WTC11 (cell line): ENCODE data around the gene NCAPH2. TPM values are rescaled to one million over a fixed set of nuclear protein-coding genes. Genes with fewer than 3 reads are reported as not detected.

Experiments
- ATAC-seq: fragments of 200-7000 bp; cut with Tn5 transposase; 2 replicates; pipeline ENCODE4 v1.10.0; 2021; ENCODE audit warnings: mild to moderate bottlenecking, moderate library complexity
- CTCF ChIA-PET: fragments of 300-600 bp; sonication (Branson Sonifier 250); formaldehyde crosslinking; loops from one replicate; lab custom pipeline; 2021; ENCODE audit warnings: antibody characterized with exemption; lab: Charles Lee
- POLR2A ChIA-PET: fragments of 350-600 bp; sonication (Branson Sonifier 250); formaldehyde crosslinking; loops from one replicate; lab custom pipeline; 2021; ENCODE audit warnings: antibody characterized with exemption; lab: Charles Lee
- DNase-seq: peaks from one replicate; pipeline ENCODE4 v3.0.0; 2021; ENCODE audit warnings: low spot score
- H3K27ac Mint-ChIP-seq: 2 replicates; pipeline ENCODE4 v1.8.0; 2021; ENCODE audit warnings: mixed read lengths
- H3K27me3 Mint-ChIP-seq: 2 replicates; pipeline ENCODE4 v1.8.0; 2021; ENCODE audit warnings: low read depth, mild to moderate bottlenecking, moderate library complexity, mixed read lengths
- H3K36me3 Mint-ChIP-seq: 2 replicates; pipeline ENCODE4 v1.8.0; 2021; ENCODE audit warnings: mixed read lengths
- H3K4me1 Mint-ChIP-seq: 2 replicates; pipeline ENCODE4 v1.8.0; 2022; ENCODE audit warnings: mixed read lengths
- H3K4me3 Mint-ChIP-seq: 2 replicates; pipeline ENCODE4 v1.8.0; 2021; ENCODE audit warnings: mild to moderate bottlenecking, moderate library complexity, mixed read lengths
- H3K9me3 Mint-ChIP-seq: 2 replicates; pipeline ENCODE4 v1.8.0; 2021; ENCODE audit warnings: mixed read lengths
- ATF1 ChIP-seq: sonication (generic); formaldehyde crosslinking; IDR thresholded peaks from 2 replicates; pipeline ENCODE4 v1.8.1; 2023; ENCODE audit warnings: mild to moderate bottlenecking, moderate library complexity, missing genetic modification reagents
- CTCF ChIP-seq: fragments of 200-600 bp; IDR thresholded peaks from 2 replicates; pipeline ENCODE4 v1.8.0; 2022; ENCODE audit warnings: antibody characterized with exemption
- ELF4 ChIP-seq: sonication (generic); formaldehyde crosslinking; IDR thresholded peaks from 2 replicates; pipeline ENCODE4 v1.8.1; 2022; ENCODE audit warnings: low read depth, mild to moderate bottlenecking, moderate library complexity, missing genetic modification reagents
- EMX1 ChIP-seq: fragments of 250-450 bp; sonication (Bioruptor Pico); IDR thresholded peaks from 2 replicates; pipeline ENCODE4 v1.8.0; 2021; ENCODE audit warnings: mild to moderate bottlenecking
- ETV6 ChIP-seq: sonication (generic); formaldehyde crosslinking; IDR thresholded peaks from 2 replicates; pipeline ENCODE4 v1.8.1; 2022; ENCODE audit warnings: mild to moderate bottlenecking, missing genetic modification reagents
- FOXJ3 ChIP-seq: sonication (generic); formaldehyde crosslinking; IDR thresholded peaks from 2 replicates; pipeline ENCODE4 v1.9.0; 2021; ENCODE audit warnings: missing genetic modification reagents, mild to moderate bottlenecking, borderline replicate concordance
- FOXP1 ChIP-seq: sonication (generic); formaldehyde crosslinking; IDR thresholded peaks from 2 replicates; pipeline ENCODE4 v1.8.0; 2022; ENCODE audit warnings: missing genetic modification reagents, mild to moderate bottlenecking, moderate library complexity, borderline replicate concordance
- FOXP4 ChIP-seq: sonication (generic); formaldehyde crosslinking; IDR thresholded peaks from 2 replicates; pipeline ENCODE4 v1.8.0; 2022; ENCODE audit warnings: mild to moderate bottlenecking, missing genetic modification reagents
- HMGXB4 ChIP-seq: sonication (generic); formaldehyde crosslinking; IDR thresholded peaks from 2 replicates; pipeline ENCODE4 v1.8.1; 2023; ENCODE audit warnings: mild to moderate bottlenecking, moderate library complexity, missing genetic modification reagents
- JAZF1 ChIP-seq: fragments of 250-450 bp; sonication (Bioruptor Pico); IDR thresholded peaks from 2 replicates; pipeline ENCODE4 v1.9.0; 2021; ENCODE audit warnings: moderate library complexity, mild to moderate bottlenecking, inconsistent platforms
- JUN ChIP-seq: sonication (generic); formaldehyde crosslinking; IDR thresholded peaks from 2 replicates; pipeline ENCODE4 v1.8.0; 2023; ENCODE audit warnings: mild to moderate bottlenecking, missing genetic modification reagents
- MAX ChIP-seq: sonication (generic); formaldehyde crosslinking; IDR thresholded peaks from 2 replicates; pipeline ENCODE4 v1.8.0; 2022; ENCODE audit warnings: mild to moderate bottlenecking, missing genetic modification reagents
- SP1 ChIP-seq: sonication (generic); formaldehyde crosslinking; conservative IDR thresholded peaks from 2 replicates; pipeline ENCODE4 v1.8.1; 2022; ENCODE audit warnings: missing genetic modification reagents
- USF2 ChIP-seq: sonication (generic); formaldehyde crosslinking; IDR thresholded peaks from 2 replicates; pipeline ENCODE4 v1.8.1; 2023; ENCODE audit warnings: mild to moderate bottlenecking, missing genetic modification reagents, moderate library complexity
- ZNF416 ChIP-seq: fragments of 250-450 bp; sonication (Bioruptor Pico); IDR thresholded peaks from 2 replicates; pipeline ENCODE4 v1.9.0; 2021; ENCODE audit warnings: mild to moderate bottlenecking, inconsistent platforms
- total RNA-seq: library from RNA; stranded (reverse); gene quantifications from 3 replicates; pipeline ENCODE4 v1.2.3, GENCODE V29; 2021
- TF ChIP-seq, protein P1 (sequence below): sonication (generic); formaldehyde crosslinking; IDR thresholded peaks from 2 replicates; pipeline ENCODE4 v1.8.0; 2022; ENCODE audit warnings: mild to moderate bottlenecking, missing genetic modification reagents

NCAPH2 gene
- total RNA-seq, 1 experiment from 2014 or later = 78.4 TPM

DNA sequence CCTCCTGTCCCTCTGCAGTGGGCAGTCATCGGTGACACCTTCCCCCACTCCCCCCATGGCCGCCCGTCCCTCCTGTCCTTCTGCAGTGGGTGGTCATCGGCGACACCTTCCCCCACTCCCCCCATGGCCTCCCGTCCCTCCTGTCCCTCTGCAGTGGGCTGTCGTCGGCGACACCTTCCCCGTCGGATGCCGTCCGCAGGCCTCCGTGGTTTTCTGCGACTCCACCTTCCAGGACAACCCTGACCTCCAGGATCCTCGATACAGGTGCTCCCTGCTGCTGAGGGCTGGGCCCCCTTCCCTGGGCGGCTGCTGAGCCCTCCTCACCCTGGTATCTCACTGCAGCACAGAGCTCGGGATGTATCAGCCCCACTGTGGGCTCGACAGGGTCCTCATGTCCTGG lies 19.1 kb upstream of the NCAPH2 start (continued):
- TF ChIP-seq MAX (no peak), ETV6 (CRISPR knock-in tag) (no peak), USF2 (CRISPR knock-in tag) (no peak), CTCF (no peak)
- TF ChIP-seq, all 79 proteins: peak for 0

DNA sequence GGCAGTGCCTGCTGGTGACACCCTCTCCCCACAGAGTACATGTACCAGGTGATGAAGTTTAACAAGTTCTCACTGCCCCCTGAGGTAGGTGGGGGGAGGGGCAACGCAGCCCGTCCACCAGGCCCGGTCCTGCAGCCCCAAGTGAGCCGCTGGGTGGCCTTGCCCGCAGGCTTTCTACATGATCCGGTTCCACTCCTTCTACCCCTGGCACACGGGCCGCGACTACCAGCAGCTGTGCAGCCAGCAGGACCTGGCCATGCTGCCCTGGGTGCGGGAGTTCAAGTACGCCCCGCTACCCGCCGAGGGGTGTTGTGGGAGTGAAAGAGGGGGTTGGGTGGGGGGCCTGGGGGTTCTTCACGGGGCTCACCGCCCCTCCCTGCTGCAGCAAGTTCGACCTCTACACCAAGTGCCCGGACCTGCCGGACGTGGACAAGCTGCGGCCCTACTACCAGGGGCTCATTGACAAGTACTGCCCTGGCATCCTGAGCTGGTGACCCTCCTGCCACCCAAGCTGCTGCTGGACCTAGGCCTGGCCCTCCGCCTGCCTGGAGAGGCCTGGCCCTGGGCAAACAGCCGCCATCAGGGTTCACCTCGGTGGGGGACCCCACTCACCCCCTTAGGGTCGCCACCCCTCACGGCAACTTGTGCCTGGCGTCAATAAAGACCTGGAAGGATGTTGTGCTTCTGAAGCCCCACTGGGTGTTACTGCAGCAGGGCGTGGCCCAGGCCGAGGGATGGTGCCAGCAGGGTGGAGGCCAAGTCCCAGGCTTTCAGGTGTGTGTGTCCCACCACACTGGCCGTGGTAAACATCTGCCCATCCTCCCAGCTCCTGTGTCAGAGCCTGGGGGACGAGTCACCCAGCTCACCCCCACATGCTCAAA lies 18.4 kb upstream of the NCAPH2 start:
- ChIA-PET CTCF (interaction anchor here (0.8 to 1.7 kb wide), 3 partner anchors 9 to 17 kb away, joined by 3 to 5 read pairs (median 4); no protein-coding TSS in a partner anchor), POLR2A (interaction anchor here (0.6 kb wide), 1 partner anchor 166 kb away, joined by 3 read pairs; no protein-coding TSS in a partner anchor)
- TF ChIP-seq FOXP4 (CRISPR knock-in tag) (no peak), EMX1 (CRISPR knock-in tag) (no peak), HMGXB4 (CRISPR knock-in tag) (no peak), FOXP1 (no peak), JAZF1 (CRISPR knock-in tag) (no peak), JUN (CRISPR knock-in tag) (no peak)
- Mint-ChIP-seq H3K27ac (no peak overlapping the region), H3K9me3 (no peaks in the 10 kb centered on the region), H3K27me3 (peaks cover 4% of the 10 kb centered on the region; the same call in 1 of the 2 replicates), H3K4me1 (no peaks in the 10 kb centered on the region), H3K36me3 (no peaks in the 10 kb centered on the region), H3K4me3 (no peak overlapping the region)
- DNase-seq = no peak
- ATAC-seq = no peak

GRCh38 chr22:50490531-50491308 lies 17.3 kb upstream of the NCAPH2 start:
- POLR2A ChIA-PET = no interaction called here

More at GRCh38 chr22:50490531-50491308, 17.3 kb upstream of the NCAPH2 start:
- H3K27ac Mint-ChIP-seq = no peak overlapping the region
- no peak for TF ChIP-seq ATF1 (CRISPR knock-in tag)
- no peak for TF ChIP-seq ELF4 (CRISPR knock-in tag)
- TF ChIP-seq, protein P1, sequence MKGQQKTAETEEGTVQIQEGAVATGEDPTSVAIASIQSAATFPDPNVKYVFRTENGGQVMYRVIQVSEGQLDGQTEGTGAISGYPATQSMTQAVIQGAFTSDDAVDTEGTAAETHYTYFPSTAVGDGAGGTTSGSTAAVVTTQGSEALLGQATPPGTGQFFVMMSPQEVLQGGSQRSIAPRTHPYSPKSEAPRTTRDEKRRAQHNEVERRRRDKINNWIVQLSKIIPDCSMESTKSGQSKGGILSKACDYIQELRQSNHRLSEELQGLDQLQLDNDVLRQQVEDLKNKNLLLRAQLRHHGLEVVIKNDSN (CRISPR knock-in tag) = no peak
- no peak for TF ChIP-seq FOXJ3
- TF ChIP-seq SP1 (CRISPR knock-in tag) = no peak
- TF ChIP-seq ZNF416 (CRISPR knock-in tag) = no peak
- ATAC-seq = no peak
- H3K9me3 Mint-ChIP-seq = no peaks in the 10 kb centered on the region
- H3K27me3 Mint-ChIP-seq = peaks cover 4% of the 10 kb centered on the region
- H3K36me3 Mint-ChIP-seq = no peaks in the 10 kb centered on the region
- no peak overlapping the region for H3K4me3 Mint-ChIP-seq
- DNase-seq = no peak
- CTCF ChIA-PET = interaction anchor here (0.6 to 1.7 kb wide), 2 partner anchors 13 to 56 kb away, joined by 3 to 4 read pairs; no protein-coding TSS in a partner anchor
- no peaks in the 10 kb centered on the region for H3K4me1 Mint-ChIP-seq
